ENCODE data around the gene ADGRA1.

Gene ADGRA1

GRCh38 chr10:133094866-133095265, 7.1 kb downstream of the ADGRA1 start:
- DNase-seq (ENCODE audit: low spot score), result no peak

GRCh38 chr10:133095586-133095985, 7.9 kb downstream of the ADGRA1 start:
- no peak for DNase-seq (ENCODE audit: low spot score)

GRCh38 chr10:133096616-133097269, 9.0 kb downstream of the ADGRA1 start:
- DNase-seq (ENCODE audit: low spot score), result no peak

GRCh38 chr10:133097418-133097817, 9.7 kb downstream of the ADGRA1 start:
- no peak for DNase-seq (ENCODE audit: low spot score)

GRCh38 chr10:133097961-133098360, 10.2 kb downstream of the ADGRA1 start:
- no peak for DNase-seq (ENCODE audit: low spot score)

GRCh38 chr10:133098426-133099124, 10.9 kb downstream of the ADGRA1 start:
- no peak for DNase-seq (ENCODE audit: low spot score)

- DNase-seq (ENCODE audit: low spot score), result no peak
Observed at GRCh38 chr10:133099571-133099970, 11.8 kb downstream of the ADGRA1 start.

- no peak for DNase-seq (ENCODE audit: low spot score)
Observed at GRCh38 chr10:133100186-133100585, 12.5 kb downstream of the ADGRA1 start.

GRCh38 chr10:133100706-133101415, 13.1 kb downstream of the ADGRA1 start:
- DNase-seq (ENCODE audit: low spot score), result no peak

GRCh38 chr10:133101416-133101810, 13.7 kb downstream of the ADGRA1 start:
- no peak for DNase-seq (ENCODE audit: low spot score)

- no peak for DNase-seq (ENCODE audit: low spot score)
Observed at GRCh38 chr10:133102415-133103095, 14.8 kb downstream of the ADGRA1 start.

- no peak for DNase-seq (ENCODE audit: low spot score)
Observed at GRCh38 chr10:133103311-133103910, 15.7 kb downstream of the ADGRA1 start.

GRCh38 chr10:133104068-133104962, 16.6 kb downstream of the ADGRA1 start:
- no peak for DNase-seq (ENCODE audit: low spot score)

GRCh38 chr10:133104963-133105640, 17.4 kb downstream of the ADGRA1 start:
- DNase-seq (ENCODE audit: low spot score), result no peak

- no peak for DNase-seq (ENCODE audit: low spot score)
Observed at GRCh38 chr10:133105686-133106390, 18.1 kb downstream of the ADGRA1 start.

GRCh38 chr10:133106516-133106915, 18.8 kb downstream of the ADGRA1 start:
- DNase-seq (ENCODE audit: low spot score), result no peak

GRCh38 chr10:133107442-133107841, 19.7 kb downstream of the ADGRA1 start:
- no peak for DNase-seq (ENCODE audit: low spot score)

GRCh38 chr10:133109711-133110110, 22.0 kb downstream of the ADGRA1 start:
- DNase-seq (ENCODE audit: low spot score), result no peak

GRCh38 chr10:133110133-133110532, 22.4 kb downstream of the ADGRA1 start:
- no peak for DNase-seq (ENCODE audit: low spot score)

Measured in AG08396 (cell line).